Vagina (tissue), 2 donors: Measurements from ENCODE around the gene ULBP1. TPM values are rescaled to one million over a fixed set of nuclear protein-coding genes. Genes with fewer than 3 reads are reported as not detected.

ENCODE experiments used
- DNase-seq, 2 donors: peaks; one replicate each; pipeline ENCODE4 v3.0.0-alpha.2; 2017; ENCODE audit errors: extremely low spot score in 2 of 2
- H3K27ac ChIP-seq: fragments of 200-600 bp; sonication (generic); one replicate; pipeline ENCODE4 v1.5.1; 2019
- H3K27me3 ChIP-seq: fragments of 200-600 bp; sonication (generic); one replicate; pipeline ENCODE4 v1.5.1; 2019
- H3K36me3 ChIP-seq, 2 donors: fragments of 200-600 bp; sonication (generic); one replicate each; pipeline ENCODE4 v1.5.1; 2017 to 2019
- H3K4me1 ChIP-seq: fragments of 200-600 bp; sonication (generic); one replicate; pipeline ENCODE4 v1.5.1; 2019
- H3K4me3 ChIP-seq, 2 donors: fragments of 200-600 bp; sonication (generic); 1 replicate in 1 of 2; 2 replicates in 1 of 2; pipeline ENCODE4 v1.5.1; 2016 to 2019
- H3K9me3 ChIP-seq: fragments of 200-600 bp; sonication (generic); one replicate; pipeline ENCODE4 v1.5.1; 2019
- CTCF ChIP-seq, 3 experiments: fragments of 450-650 bp in 2 of 3; fragments of 200-600 bp in 1 of 3; sonication (generic) in 1 of 3; IDR thresholded peaks; one replicate each; pipeline ENCODE4 v1.5.1; 2017 to 2019; ENCODE audit warnings: antibody characterized with exemption in 3 of 3, mild to moderate bottlenecking in 2 of 3, moderate library complexity in 2 of 3
- POLR2A ChIP-seq, 2 donors: fragments of 450-650 bp; IDR thresholded peaks; one replicate each; pipeline ENCODE4 v1.6.1; 2017; ENCODE audit warnings: antibody characterized with exemption in 2 of 2, mild to moderate bottlenecking in 2 of 2, moderate library complexity in 2 of 2
- POLR2AphosphoS5 ChIP-seq, 2 donors: sonication (generic); formaldehyde crosslinking; IDR thresholded peaks; one replicate each; pipeline ENCODE4 v1.9.0; 2017; ENCODE audit warnings: antibody characterized with exemption in 2 of 2, mild to moderate bottlenecking in 2 of 2, low read depth in 1 of 2; ENCODE audit not compliant: insufficient read depth in 1 of 2
- intact Hi-C: fragments of 100-400 bp; cut with DNase I; formaldehyde crosslinking; loops from one replicate; pipeline ENCODE4 v1.15.1; 2023
- total RNA-seq: library from RNA; depleted of rRNA; stranded (reverse); fragments of >200 nt; gene quantifications from one replicate; pipeline ENCODE4 v1.2.3, GENCODE V29; 2016

The ULBP1 gene
- total RNA-seq, 1 donor from 2014 or later, result not detected

DNA sequence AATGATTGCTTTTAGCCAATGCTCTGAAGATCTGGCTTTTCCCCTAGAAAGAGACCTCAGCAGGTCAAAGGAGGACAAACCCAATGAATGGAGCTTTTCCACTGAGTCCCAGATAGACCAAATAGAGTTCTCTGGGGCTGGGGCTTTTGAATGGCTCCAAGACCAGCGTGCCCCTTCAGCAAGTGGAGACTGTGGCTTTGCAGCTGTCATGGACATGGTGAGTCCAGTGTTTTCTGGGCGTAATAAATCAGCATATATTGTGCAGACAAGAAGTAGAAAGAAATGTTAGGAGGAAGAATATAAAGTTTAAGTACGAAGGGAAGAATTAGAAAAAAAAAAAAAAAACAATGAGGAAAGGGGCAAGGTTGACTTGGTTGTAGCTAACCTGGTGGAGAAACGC is 28.1 kb downstream of the ULBP1 start:
- Histone ChIP-seq H3K4me1 (peaks cover 16% of the 10 kb centered on the region), H3K4me3 (no peak overlapping the region), H3K36me3 (no peaks in the 10 kb centered on the region), H3K27me3 (peaks cover 13% of the 10 kb centered on the region), H3K9me3 (no peaks in the 10 kb centered on the region), H3K27ac (no peak overlapping the region)
- TF ChIP-seq POLR2A (IDR thresholded peaks at IDR 0.05) (no peak), CTCF (IDR thresholded peaks at IDR 0.05) (no peak)
- DNase-seq, result no peak
- intact Hi-C loops, result no loop called here

GRCh38 chr6:149995235-149995750 is 31.6 kb downstream of the ULBP1 start:
- Histone ChIP-seq H3K27me3 (peaks cover 6% of the 10 kb centered on the region), H3K27ac (no peak overlapping the region), H3K36me3 (no peaks in the 10 kb centered on the region), H3K4me1 (peaks cover 12% of the 10 kb centered on the region), H3K9me3 (no peaks in the 10 kb centered on the region), H3K4me3 (no peak overlapping the region)
- TF ChIP-seq POLR2AphosphoS5 (IDR thresholded peaks at IDR 0.05; ENCODE audit: insufficient read depth in 1 of 2, low read depth in 1 of 2) (no peak), CTCF (IDR thresholded peaks at IDR 0.05) (no peak), POLR2A (IDR thresholded peaks at IDR 0.05) (no peak)
- no peak for DNase-seq
- intact Hi-C loops, result no loop called here

GRCh38 chr6:149995971-149996370 is 32.2 kb downstream of the ULBP1 start:
- TF ChIP-seq CTCF (IDR thresholded peaks at IDR 0.05) (no peak), POLR2A (IDR thresholded peaks at IDR 0.05) (no peak), POLR2AphosphoS5 (IDR thresholded peaks at IDR 0.05; ENCODE audit: insufficient read depth in 1 of 2, low read depth in 1 of 2) (no peak)

GRCh38 chr6:149999636-150000035 is 35.9 kb downstream of the ULBP1 start:
- no peaks in the 10 kb centered on the region for H3K27me3 ChIP-seq
- DNase-seq, result peak in 1 of 2 donors; percentile 74
- intact Hi-C loops, result no loop called here
- no peaks in the 10 kb centered on the region for H3K9me3 ChIP-seq
- H3K36me3 ChIP-seq, result no peaks in the 10 kb centered on the region
- peaks cover 5% of the 10 kb centered on the region for H3K4me1 ChIP-seq
- H3K4me3 ChIP-seq, result no peak overlapping the region
- H3K27ac ChIP-seq, result no peak overlapping the region
- TF ChIP-seq POLR2A (IDR thresholded peaks at IDR 0.05), result no peak
- TF ChIP-seq CTCF (IDR thresholded peaks at IDR 0.05), result no peak
- no peak for TF ChIP-seq POLR2AphosphoS5 (IDR thresholded peaks at IDR 0.05; ENCODE audit: insufficient read depth in 1 of 2, low read depth in 1 of 2)

More at GRCh38 chr6:149995971-149996370, 32.2 kb downstream of the ULBP1 start:
- Histone ChIP-seq H3K27me3 (peaks cover 3% of the 10 kb centered on the region), H3K36me3 (no peaks in the 10 kb centered on the region), H3K4me1 (peaks cover 5% of the 10 kb centered on the region), H3K9me3 (no peaks in the 10 kb centered on the region), H3K4me3 (no peak overlapping the region), H3K27ac (no peak overlapping the region)
- intact Hi-C loops, result no loop called here
- no peak for DNase-seq

DNA sequence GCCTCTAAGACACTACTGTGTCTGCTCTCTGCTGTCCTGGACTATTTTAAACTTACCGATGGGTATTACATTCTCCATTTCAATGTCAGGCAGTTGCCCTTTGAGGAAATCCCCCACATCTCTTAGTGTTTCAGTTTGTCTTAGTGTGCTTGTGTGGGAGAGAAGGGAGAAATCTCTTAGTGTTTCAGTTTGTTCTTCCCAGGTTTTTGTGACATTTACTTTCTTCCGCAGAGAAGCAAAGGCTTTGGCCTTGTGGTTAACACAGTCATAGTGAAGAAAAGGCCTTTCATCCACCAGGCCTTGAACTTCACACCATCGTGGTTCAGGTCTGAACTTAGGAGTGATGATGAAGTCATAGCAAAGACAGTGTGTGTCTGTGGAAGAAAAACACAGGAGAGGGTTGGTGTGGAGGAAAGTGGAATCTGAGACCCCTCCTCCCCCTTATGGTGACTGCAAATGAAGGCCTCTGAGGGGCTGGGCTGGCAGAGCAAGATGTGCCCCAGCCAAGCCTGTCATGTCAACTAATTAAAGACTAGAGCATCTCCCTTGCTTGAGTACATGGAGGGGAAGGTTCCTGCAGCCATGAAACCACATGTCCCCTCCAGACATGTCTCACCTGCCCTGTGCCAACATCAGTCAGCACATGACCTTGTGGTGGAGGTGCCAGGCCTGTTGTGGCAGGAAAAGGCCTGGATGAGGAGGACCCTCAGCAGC is 37.7 kb downstream of the ULBP1 start:
- Histone ChIP-seq H3K9me3 (no peaks in the 10 kb centered on the region), H3K4me1 (peaks cover 14% of the 10 kb centered on the region), H3K27ac (no peak overlapping the region), H3K4me3 (no peak overlapping the region), H3K27me3 (no peaks in the 10 kb centered on the region), H3K36me3 (no peaks in the 10 kb centered on the region)
- intact Hi-C loops, result no loop called here
- TF ChIP-seq CTCF (IDR thresholded peaks at IDR 0.05) (no peak), POLR2A (IDR thresholded peaks at IDR 0.05) (no peak), POLR2AphosphoS5 (IDR thresholded peaks at IDR 0.05; ENCODE audit: insufficient read depth in 1 of 2, low read depth in 1 of 2) (no peak)
- DNase-seq, result no peak
